Common myeloid progenitor, CD34-positive (primary cell): Measurements from ENCODE around the gene MON2.
A peak's percentile ranks its signal among the peaks of the same experiment; 100 is the strongest.

Experiments used
- CTCF ChIA-PET: fragments of 350-600 bp; sonication (Branson Sonifier 250); formaldehyde crosslinking; loops from one replicate; lab custom pipeline; 2021; ENCODE audit warnings: antibody characterized with exemption; lab: Charles Lee
- POLR2A ChIA-PET: fragments of 350-600 bp; sonication (Branson Sonifier 250); formaldehyde crosslinking; loops from one replicate; lab custom pipeline; 2021; ENCODE audit warnings: antibody characterized with exemption; lab: Charles Lee
- DNase-seq, 3 donors: peaks; one replicate each; pipeline versions ENCODE4 v3.0.0 to v3.0.0-alpha.2; 2013
- H3K27ac ChIP-seq, 2 experiments: 1 replicate in 1 of 2; 2 replicates in 1 of 2; pipeline ENCODE4 v1.7.0; 2013; ENCODE audit warnings: inconsistent platforms in 2 of 2, low read length in 2 of 2, mild to moderate bottlenecking in 2 of 2, low read depth in 1 of 2, moderate library complexity in 1 of 2; ENCODE audit not compliant: severe bottlenecking in 2 of 2, insufficient read depth in 1 of 2, poor library complexity in 1 of 2
- H3K27me3 ChIP-seq, 5 experiments: replicated peaks in 2 of 5; 1 replicate in 3 of 5; 2 replicates in 2 of 5; pipeline versions ENCODE4 v1.6.1 to v1.7.0; 2013; ENCODE audit warnings: low read length in 4 of 5, mild to moderate bottlenecking in 2 of 5, moderate library complexity in 2 of 5, inconsistent platforms in 1 of 5; ENCODE audit not compliant: insufficient read depth in 5 of 5, control insufficient read depth in 4 of 5
- H3K36me3 ChIP-seq, 4 experiments: 1 replicate in 2 of 4; 2 replicates in 2 of 4; pipeline versions ENCODE4 v1.6.1 to v1.7.0; 2013; ENCODE audit warnings: low read length in 3 of 4, control low read depth in 1 of 4, mild to moderate bottlenecking in 1 of 4; ENCODE audit not compliant: control insufficient read depth in 4 of 4, insufficient read depth in 4 of 4
- H3K4me1 ChIP-seq, 4 experiments: 1 replicate in 3 of 4; 2 replicates in 1 of 4; pipeline versions ENCODE4 v1.6.1 to v1.7.1; 2013; ENCODE audit warnings: low read length in 3 of 4, mild to moderate bottlenecking in 3 of 4, control low read depth in 1 of 4, inconsistent platforms in 1 of 4, moderate library complexity in 1 of 4; ENCODE audit not compliant: control insufficient read depth in 4 of 4, insufficient read depth in 4 of 4; ENCODE audit errors: control extremely low read depth in 1 of 4
- H3K4me3 ChIP-seq, 7 experiments: 1 replicate in 4 of 7; 2 replicates in 3 of 7; pipeline versions ENCODE4 v1.5.1 to v1.7.0; 2013; ENCODE audit warnings: mild to moderate bottlenecking in 7 of 7, low read length in 6 of 7, moderate library complexity in 6 of 7, inconsistent platforms in 2 of 7, low read depth in 2 of 7, control low read depth in 1 of 7; ENCODE audit not compliant: insufficient read depth in 4 of 7, control insufficient read depth in 1 of 7; ENCODE audit errors: extremely low read depth in 1 of 7
- H3K9me3 ChIP-seq, 5 experiments: 1 replicate in 4 of 5; 2 replicates in 1 of 5; pipeline versions ENCODE4 v1.6.1 to v1.7.1; 2013; ENCODE audit warnings: low read length in 4 of 5, mild to moderate bottlenecking in 2 of 5, inconsistent platforms in 1 of 5, low read depth in 1 of 5, moderate library complexity in 1 of 5; ENCODE audit not compliant: control insufficient read depth in 4 of 5, insufficient read depth in 2 of 5; ENCODE audit errors: control extremely low read depth in 1 of 5
- WGBS: methylation state at CpG from one replicate; pipeline ENCODE4 v1.1.5; 2013; ENCODE audit not compliant: insufficient coverage; 5-methylcytosine and 5-hydroxymethylcytosine counted together

Gene MON2

DNA sequence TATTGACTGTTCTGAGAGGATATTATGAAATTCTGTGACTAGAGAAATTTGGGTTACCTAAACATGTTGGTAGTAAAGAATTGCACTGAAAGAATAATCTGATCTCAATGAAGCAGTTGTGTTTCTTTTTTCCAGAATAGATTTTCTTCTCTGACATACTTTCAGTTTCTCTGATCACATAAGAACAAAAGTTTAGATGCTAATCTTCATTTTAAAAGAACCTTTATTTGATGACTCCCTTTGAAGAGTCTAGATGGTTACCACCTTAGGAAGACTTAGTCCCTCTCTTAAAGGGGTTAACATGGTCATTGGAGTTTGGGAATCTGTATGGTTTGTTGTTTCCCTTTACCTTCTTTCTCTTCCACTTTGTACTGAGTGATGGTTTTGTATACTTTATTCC lies 58.6 kb downstream of the MON2 start:
- no peak for DNase-seq
- ChIA-PET CTCF (interaction anchor here (1.0 kb wide), 1 partner anchor 18 kb away, joined by 3 read pairs; no protein-coding TSS in a partner anchor), POLR2A (no interaction called here)
- Histone ChIP-seq H3K27ac (no peak overlapping the region), H3K9me3 (no peaks in the 10 kb centered on the region), H3K36me3 (peaks cover 0 to 6% (median 2%) of the 10 kb centered on the region in 4 experiments), H3K27me3 (no peaks in the 10 kb centered on the region), H3K4me3 (peak overlapping the region in 1 of 7 experiments; percentile 30), H3K4me1 (peaks cover 0 to 4% (median 0%) of the 10 kb centered on the region in 4 experiments)

DNA sequence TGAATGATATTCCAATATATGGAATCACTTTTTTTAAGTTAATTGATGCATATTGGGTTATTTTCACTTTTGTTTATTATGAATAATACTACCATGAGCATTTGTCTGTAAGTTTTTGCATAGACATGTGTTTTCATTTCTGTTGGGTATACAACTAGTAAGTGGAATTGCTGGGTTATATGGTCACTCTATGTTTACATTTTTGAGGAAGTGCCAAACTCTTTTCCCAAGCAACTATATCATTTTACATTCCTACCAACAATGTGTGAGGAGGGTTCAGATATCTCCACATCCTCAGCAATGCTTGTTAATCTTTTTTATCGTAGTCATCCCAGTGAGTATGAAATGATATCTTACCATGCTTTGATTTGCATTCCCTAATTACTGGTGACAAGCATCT lies 64.0 kb downstream of the MON2 start:
- H3K27ac ChIP-seq, result no peak overlapping the region
- ChIA-PET CTCF (no interaction called here), POLR2A (no interaction called here)
- H3K27me3 ChIP-seq, result no peaks in the 10 kb centered on the region
- H3K36me3 ChIP-seq, result peaks cover 2 to 30% (median 16%) of the 10 kb centered on the region in 4 experiments
- no peak overlapping the region for H3K4me3 ChIP-seq
- no peak for DNase-seq
- H3K4me1 ChIP-seq, result no peaks in the 10 kb centered on the region
- no CpG with 5 or more reads among the region's 1 CpG for WGBS
- no peaks in the 10 kb centered on the region for H3K9me3 ChIP-seq

- WGBS, result 100% methylated on average over 2 of the region's 3 CpGs
- DNase-seq, result no peak
- Histone ChIP-seq H3K36me3 (peaks cover 2 to 41% (median 18%) of the 10 kb centered on the region in 4 experiments), H3K4me3 (no peak overlapping the region), H3K27ac (no peak overlapping the region), H3K4me1 (no peaks in the 10 kb centered on the region), H3K27me3 (no peaks in the 10 kb centered on the region), H3K9me3 (no peaks in the 10 kb centered on the region)
- CTCF ChIA-PET, result no interaction called here
- POLR2A ChIA-PET, result no interaction called here
Observed at GRCh38 chr12:62532333-62532732, 65.7 kb downstream of the MON2 start.

GRCh38 chr12:62533087-62533754 lies 66.6 kb downstream of the MON2 start:
- Histone ChIP-seq H3K4me3 (no peak overlapping the region), H3K4me1 (no peaks in the 10 kb centered on the region), H3K36me3 (peaks cover 2 to 42% (median 22%) of the 10 kb centered on the region in 4 experiments), H3K9me3 (no peaks in the 10 kb centered on the region), H3K27me3 (no peaks in the 10 kb centered on the region), H3K27ac (no peak overlapping the region)
- CTCF ChIA-PET, result interaction anchor here (0.6 kb wide), 1 partner anchor 183 kb away, joined by 3 read pairs; no protein-coding TSS in a partner anchor
- WGBS, result no CpG with 5 or more reads among the region's 2 CpGs
- POLR2A ChIA-PET, result no interaction called here
- no peak for DNase-seq

GRCh38 chr12:62533755-62534107 lies 67.1 kb downstream of the MON2 start:
- H3K36me3 ChIP-seq, result peaks cover 2 to 45% (median 22%) of the 10 kb centered on the region in 4 experiments
- no peaks in the 10 kb centered on the region for H3K9me3 ChIP-seq
- WGBS, result 95% methylated on average over 2 of the region's 2 CpGs
- no peak overlapping the region for H3K4me3 ChIP-seq
- H3K27me3 ChIP-seq, result no peaks in the 10 kb centered on the region
- ChIA-PET CTCF (no interaction called here), POLR2A (no interaction called here)
- H3K4me1 ChIP-seq, result no peaks in the 10 kb centered on the region
- H3K27ac ChIP-seq, result no peak overlapping the region
- no peak for DNase-seq

- CTCF ChIA-PET, result interaction anchor here (1.0 to 1.9 kb wide), 2 partner anchors 12 to 82 kb away, joined by 3 to 6 read pairs; no protein-coding TSS in a partner anchor
- Histone ChIP-seq H3K4me3 (no peak overlapping the region), H3K27ac (no peak overlapping the region), H3K36me3 (peaks cover 2 to 52% (median 24%) of the 10 kb centered on the region in 4 experiments), H3K27me3 (no peaks in the 10 kb centered on the region), H3K9me3 (no peaks in the 10 kb centered on the region), H3K4me1 (no peaks in the 10 kb centered on the region)
- no CpG with 5 or more reads among the region's 4 CpGs for WGBS
- POLR2A ChIA-PET, result no interaction called here
- no peak for DNase-seq
Observed at GRCh38 chr12:62536546-62536945, 69.9 kb downstream of the MON2 start.

- CTCF ChIA-PET, result interaction anchor here (1.0 to 1.9 kb wide), 2 partner anchors 11 to 83 kb away, joined by 3 to 6 read pairs; no protein-coding TSS in a partner anchor
- POLR2A ChIA-PET, result interaction anchor here (0.8 kb wide), 1 partner anchor 485 kb away, joined by 3 read pairs; no protein-coding TSS in a partner anchor
- peak in 2 of 3 donors; percentile 34 to 50 for DNase-seq
Observed at GRCh38 chr12:62537551-62537950, 70.9 kb downstream of the MON2 start.

More at GRCh38 chr12:62537551-62537950, 70.9 kb downstream of the MON2 start:
- H3K4me1 ChIP-seq, result no peaks in the 10 kb centered on the region
- peaks cover 4 to 55% (median 22%) of the 10 kb centered on the region in 4 experiments for H3K36me3 ChIP-seq
- no peaks in the 10 kb centered on the region for H3K27me3 ChIP-seq
- H3K4me3 ChIP-seq, result no peak overlapping the region
- no CpG with 5 or more reads among the region's 2 CpGs for WGBS
- H3K9me3 ChIP-seq, result no peaks in the 10 kb centered on the region
- H3K27ac ChIP-seq, result no peak overlapping the region
